GM10847 (cell line): ENCODE measurements around the gene B9D1.

Experiments used
- POLR2A ChIP-seq: IDR thresholded peaks from 2 replicates; pipeline ENCODE4 v1.6.1; 2011; ENCODE audit not compliant: insufficient read length; ENCODE audit errors: extremely low read depth

The B9D1 gene

GRCh38 chr17:19354748-19355147 lies 7.8 kb downstream of the B9D1 start:
- TF ChIP-seq POLR2A, result no peak

GRCh38 chr17:19348806-19349205 lies 13.7 kb downstream of the B9D1 start:
- TF ChIP-seq POLR2A, result no peak

GRCh38 chr17:19348081-19348650 lies 14.4 kb downstream of the B9D1 start:
- TF ChIP-seq POLR2A, result no peak

GRCh38 chr17:19347323-19348080 lies 15.0 kb downstream of the B9D1 start:
- TF ChIP-seq POLR2A, result no peak

- TF ChIP-seq POLR2A, result no peak
Observed at GRCh38 chr17:19346351-19347255, 15.9 kb downstream of the B9D1 start.

- TF ChIP-seq POLR2A, result no peak
Observed at GRCh38 chr17:19345486-19346350, 16.8 kb downstream of the B9D1 start.

- no peak for TF ChIP-seq POLR2A
Observed at GRCh38 chr17:19345067-19345460, 17.5 kb downstream of the B9D1 start.

- no peak for TF ChIP-seq POLR2A
Observed at GRCh38 chr17:19344311-19345066, 18.0 kb downstream of the B9D1 start.

GRCh38 chr17:19343671-19344151 lies 18.8 kb downstream of the B9D1 start:
- TF ChIP-seq POLR2A, result no peak

- no peak for TF ChIP-seq POLR2A
Observed at GRCh38 chr17:19343256-19343630, 19.3 kb downstream of the B9D1 start.

GRCh38 chr17:19342611-19343255 lies 19.8 kb downstream of the B9D1 start:
- no peak for TF ChIP-seq POLR2A

GRCh38 chr17:19341641-19342610 lies 20.6 kb downstream of the B9D1 start:
- TF ChIP-seq POLR2A, result no peak
